Loucy (cell line): ENCODE results near the gene GRK6.

Experiments used
- H2AFZ ChIP-seq: fragments of 200-600 bp; sonication (generic); 2 replicates; pipeline ENCODE4 v1.6.0; 2016; ENCODE audit warnings: antibody characterized with exemption, mild to moderate bottlenecking, low read length, moderate library complexity
- H3F3A ChIP-seq: fragments of 200-600 bp; 2 replicates; pipeline ENCODE4 v1.6.0; 2016; ENCODE audit warnings: antibody characterized with exemption, low read depth, mild to moderate bottlenecking
- H3K27me3 ChIP-seq: fragments of 200-600 bp; sonication (generic); 2 replicates; pipeline ENCODE4 v1.6.1; 2014; ENCODE audit warnings: low read length, mild to moderate bottlenecking; ENCODE audit not compliant: insufficient read depth, poor library complexity, severe bottlenecking
- H3K36me3 ChIP-seq: fragments of 200-600 bp; sonication (generic); 2 replicates; pipeline ENCODE4 v1.6.1; 2016; ENCODE audit warnings: low read length; ENCODE audit not compliant: insufficient read depth
- H3K4me1 ChIP-seq: fragments of 200-600 bp; sonication (generic); 2 replicates; pipeline ENCODE4 v1.5.1; 2014; ENCODE audit warnings: low read length, mild to moderate bottlenecking; ENCODE audit not compliant: insufficient read depth, poor library complexity, severe bottlenecking
- H3K4me2 ChIP-seq: fragments of 200-600 bp; sonication (generic); 2 replicates; pipeline ENCODE4 v1.6.0; 2014; ENCODE audit warnings: antibody characterized with exemption, low read length, low read depth, mild to moderate bottlenecking; ENCODE audit not compliant: poor library complexity, severe bottlenecking
- H3K4me3 ChIP-seq: fragments of 200-600 bp; sonication (generic); 2 replicates; pipeline ENCODE4 v1.5.1; 2014; ENCODE audit warnings: low read length, mild to moderate bottlenecking, mixed read lengths; ENCODE audit not compliant: poor library complexity, severe bottlenecking
- H3K79me2 ChIP-seq: fragments of 200-600 bp; sonication (generic); 2 replicates; pipeline ENCODE4 v1.6.1; 2014; ENCODE audit warnings: low read length; ENCODE audit not compliant: insufficient read depth
- H3K9ac ChIP-seq: fragments of 200-600 bp; sonication (generic); 2 replicates; pipeline ENCODE4 v1.6.0; 2014; ENCODE audit warnings: mild to moderate bottlenecking, low read depth, low read length, moderate library complexity; ENCODE audit not compliant: poor library complexity, severe bottlenecking
- H3K9me2 ChIP-seq: fragments of 200-600 bp; sonication (generic); replicated peaks from 2 replicates; pipeline ENCODE4 v1.6.1; 2016; ENCODE audit warnings: low read depth, low read length, mixed read lengths
- H3K9me3 ChIP-seq: fragments of 200-600 bp; sonication (generic); 2 replicates; pipeline ENCODE4 v1.6.1; 2014; ENCODE audit warnings: mild to moderate bottlenecking, antibody characterized with exemption, low read length, low read depth; ENCODE audit not compliant: insufficient read depth
- H4K20me1 ChIP-seq: fragments of 200-600 bp; sonication (generic); 2 replicates; pipeline ENCODE4 v1.6.0; 2014; ENCODE audit warnings: antibody characterized with exemption, low read length, mild to moderate bottlenecking; ENCODE audit not compliant: insufficient read depth, poor library complexity, severe bottlenecking
- EZH2phosphoT487 ChIP-seq: fragments of 200-600 bp; IDR thresholded peaks from 2 replicates; pipeline ENCODE4 v1.6.1; 2018; ENCODE audit warnings: antibody characterized with exemption, mild to moderate bottlenecking, moderate library complexity, borderline replicate concordance
- TF ChIP-seq, protein P1 (sequence below): fragments of 200-600 bp; sonication (generic); conservative IDR thresholded peaks from 2 replicates; pipeline ENCODE4 v1.5.1; 2014; ENCODE audit warnings: mild to moderate bottlenecking, antibody characterized with exemption, low read length

Gene GRK6

DNA sequence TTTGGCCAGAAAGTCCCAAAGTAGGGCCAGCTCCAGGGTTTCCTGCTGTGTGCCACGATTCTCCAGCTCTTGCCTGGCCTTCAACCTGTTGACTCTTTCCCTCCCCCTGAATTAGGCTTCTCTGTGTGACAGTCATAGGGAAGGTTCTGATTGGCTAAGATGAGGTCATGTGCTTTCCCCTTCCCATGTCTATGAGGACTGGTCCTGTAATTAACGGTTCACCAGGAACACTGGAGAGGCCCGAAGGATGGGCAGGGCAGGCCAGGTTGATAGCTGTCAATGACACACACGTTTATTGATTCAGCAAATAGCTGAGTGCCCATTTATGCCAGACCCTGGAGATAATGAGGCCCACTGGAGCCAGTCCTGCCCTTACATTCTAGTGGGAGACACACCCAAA lies 11.1 kb downstream of the GRK6 start:
- no peaks in the 10 kb centered on the region for H3K9me3 ChIP-seq
- no peak overlapping the region for H3K4me3 ChIP-seq
- H3K79me2 ChIP-seq = peaks cover 11% of the 10 kb centered on the region; the same call in 1 of the 2 replicates
- peaks cover 30% of the 10 kb centered on the region; the same call in 1 of the 2 replicates for H3K36me3 ChIP-seq
- no peak overlapping the region for H3K9ac ChIP-seq
- H3K4me2 ChIP-seq = no peak overlapping the region
- H3K4me1 ChIP-seq = peaks cover 6% of the 10 kb centered on the region
- no peaks in the 10 kb centered on the region for H3F3A ChIP-seq
- H3K9me2 ChIP-seq = no peaks in the 10 kb centered on the region
- H4K20me1 ChIP-seq = no peaks in the 10 kb centered on the region
- H3K27me3 ChIP-seq = no peaks in the 10 kb centered on the region
- H2AFZ ChIP-seq = no peak overlapping the region
- TF ChIP-seq, protein P1, sequence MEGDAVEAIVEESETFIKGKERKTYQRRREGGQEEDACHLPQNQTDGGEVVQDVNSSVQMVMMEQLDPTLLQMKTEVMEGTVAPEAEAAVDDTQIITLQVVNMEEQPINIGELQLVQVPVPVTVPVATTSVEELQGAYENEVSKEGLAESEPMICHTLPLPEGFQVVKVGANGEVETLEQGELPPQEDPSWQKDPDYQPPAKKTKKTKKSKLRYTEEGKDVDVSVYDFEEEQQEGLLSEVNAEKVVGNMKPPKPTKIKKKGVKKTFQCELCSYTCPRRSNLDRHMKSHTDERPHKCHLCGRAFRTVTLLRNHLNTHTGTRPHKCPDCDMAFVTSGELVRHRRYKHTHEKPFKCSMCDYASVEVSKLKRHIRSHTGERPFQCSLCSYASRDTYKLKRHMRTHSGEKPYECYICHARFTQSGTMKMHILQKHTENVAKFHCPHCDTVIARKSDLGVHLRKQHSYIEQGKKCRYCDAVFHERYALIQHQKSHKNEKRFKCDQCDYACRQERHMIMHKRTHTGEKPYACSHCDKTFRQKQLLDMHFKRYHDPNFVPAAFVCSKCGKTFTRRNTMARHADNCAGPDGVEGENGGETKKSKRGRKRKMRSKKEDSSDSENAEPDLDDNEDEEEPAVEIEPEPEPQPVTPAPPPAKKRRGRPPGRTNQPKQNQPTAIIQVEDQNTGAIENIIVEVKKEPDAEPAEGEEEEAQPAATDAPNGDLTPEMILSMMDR = no peak
- TF ChIP-seq EZH2phosphoT487 = no peak

- no peaks in the 10 kb centered on the region for H3K27me3 ChIP-seq
- peaks cover 3% of the 10 kb centered on the region; the same call in 1 of the 2 replicates for H3K79me2 ChIP-seq
- no peak overlapping the region for H3K4me2 ChIP-seq
- no peaks in the 10 kb centered on the region for H3K9me2 ChIP-seq
- H3F3A ChIP-seq = no peaks in the 10 kb centered on the region
- TF ChIP-seq, protein P1 = no peak
- no peak for TF ChIP-seq EZH2phosphoT487
- H3K9ac ChIP-seq = no peak overlapping the region
- no peaks in the 10 kb centered on the region for H3K4me1 ChIP-seq
- no peaks in the 10 kb centered on the region for H3K9me3 ChIP-seq
- H3K36me3 ChIP-seq = peaks cover 22% of the 10 kb centered on the region; the same call in 1 of the 2 replicates
- H4K20me1 ChIP-seq = no peaks in the 10 kb centered on the region
- H3K4me3 ChIP-seq = no peak overlapping the region
- H2AFZ ChIP-seq = no peak overlapping the region
Measured at GRCh38 chr5:177438468-177438867, 12.0 kb downstream of the GRK6 start.

DNA sequence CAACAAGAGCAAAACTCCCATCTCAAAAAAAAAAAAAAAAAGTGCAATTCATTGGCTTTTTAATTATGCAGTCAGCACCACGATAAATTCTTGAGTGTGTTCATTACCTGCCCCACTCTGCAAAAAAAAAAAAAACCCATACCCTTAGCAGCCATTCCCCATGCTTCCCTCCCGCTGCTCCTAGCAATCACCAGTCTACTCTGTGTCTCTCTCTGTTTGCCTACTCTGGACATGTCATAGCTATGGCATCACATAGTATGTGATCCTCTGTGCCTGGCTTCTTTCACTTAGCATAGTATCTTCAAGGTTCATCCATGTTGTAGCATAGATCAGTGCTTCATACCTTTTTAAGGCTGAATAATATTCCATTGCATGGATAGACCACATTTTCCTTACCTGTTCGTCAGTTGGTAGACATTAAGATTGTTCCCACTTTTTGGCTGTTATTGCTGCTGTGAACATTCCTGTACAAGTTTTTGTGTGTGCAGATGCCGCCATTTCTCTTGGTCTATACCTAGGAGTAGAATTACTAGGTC lies 13.1 kb downstream of the GRK6 start:
- Histone ChIP-seq H3K36me3 (peaks cover 10% of the 10 kb centered on the region; the same call in 1 of the 2 replicates), H3K4me3 (no peak overlapping the region), H4K20me1 (no peaks in the 10 kb centered on the region), H2AFZ (no peak overlapping the region), H3K4me1 (no peaks in the 10 kb centered on the region), H3K79me2 (no peaks in the 10 kb centered on the region), H3K27me3 (no peaks in the 10 kb centered on the region), H3K9ac (no peak overlapping the region), H3F3A (no peaks in the 10 kb centered on the region), H3K9me2 (no peaks in the 10 kb centered on the region), H3K4me2 (no peak overlapping the region), H3K9me3 (no peaks in the 10 kb centered on the region)
- TF ChIP-seq EZH2phosphoT487 = no peak
- TF ChIP-seq, protein P1 = no peak
